ENCODE data around the gene HS2ST1. TPM values are rescaled to one million over a fixed set of nuclear protein-coding genes. Genes with fewer than 3 reads are reported as not detected.

HS2ST1 gene
- total and polyA plus RNA-seq, 2 experiments from 2014 or later: 6.7 to 17.1 TPM

DNA sequence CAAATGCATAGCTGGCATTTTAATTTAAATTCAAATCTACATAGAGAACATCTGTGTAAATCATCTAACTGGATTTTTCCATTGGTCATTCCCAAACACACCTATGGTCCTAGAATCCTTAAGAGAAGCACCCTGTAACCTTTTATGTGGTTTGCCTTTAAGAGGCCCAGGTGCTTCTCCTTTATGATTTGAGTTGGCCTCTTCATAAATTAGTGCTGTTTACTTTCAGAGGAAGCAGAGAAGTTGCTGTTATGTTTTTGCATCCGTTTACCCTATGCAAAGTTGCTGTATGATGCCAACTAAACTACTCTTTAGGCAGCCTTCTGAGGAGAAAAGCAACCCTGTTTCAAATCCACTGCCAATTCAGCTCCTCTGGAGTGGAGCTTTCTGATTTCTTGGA lies 193.8 kb downstream of the HS2ST1 start:
- Histone ChIP-seq H4K20me1 (replicated peaks; ENCODE audit: insufficient read depth) (no peaks in the 10 kb centered on the region), H3K9me2 (ENCODE audit: insufficient read depth) (no peaks in the 10 kb centered on the region), H3K4me2 (peak overlapping the region; percentile 27; the same call in 1 of the 2 replicates), H3K4me3 (no peak overlapping the region), H3K27ac (ENCODE audit: low read depth) (no peak overlapping the region), H2AFZ (no peak overlapping the region), H3K79me2 (replicated peaks; ENCODE audit: insufficient read depth) (no peaks in the 10 kb centered on the region), H3K4me1 (ENCODE audit: insufficient read depth) (peaks cover 24% of the 10 kb centered on the region), H3K36me3 (ENCODE audit: insufficient read depth) (no peaks in the 10 kb centered on the region), H3K27me3 (ENCODE audit: insufficient read depth) (no peaks in the 10 kb centered on the region), H3F3A (replicated peaks; ENCODE audit: low read depth) (no peaks in the 10 kb centered on the region)
- H3K4me3 Mint-ChIP-seq: no peak overlapping the region
- no peaks in the 10 kb centered on the region for H3K36me3 Mint-ChIP-seq (ENCODE audit: low read depth)
- no peak overlapping the region for H3K27ac Mint-ChIP-seq
- no peaks in the 10 kb centered on the region for H3K27me3 Mint-ChIP-seq (ENCODE audit: insufficient read depth, low read depth, poor library complexity)
- H3K9me3 Mint-ChIP-seq: no peaks in the 10 kb centered on the region
- TF ChIP-seq POLR2AphosphoS5 (IDR thresholded peaks at IDR 0.05; ENCODE audit: low read depth): no peak
- TF ChIP-seq JUNB (IDR thresholded peaks at IDR 0.05; ENCODE audit: unreplicated experiment): no peak
- TF ChIP-seq NANOG (IDR thresholded peaks at IDR 0.05; ENCODE audit: borderline replicate concordance): no peak
- TF ChIP-seq EZH2 (IDR thresholded peaks at IDR 0.05; ENCODE audit: low read depth, unreplicated experiment): no peak
- TF ChIP-seq, protein P1, sequence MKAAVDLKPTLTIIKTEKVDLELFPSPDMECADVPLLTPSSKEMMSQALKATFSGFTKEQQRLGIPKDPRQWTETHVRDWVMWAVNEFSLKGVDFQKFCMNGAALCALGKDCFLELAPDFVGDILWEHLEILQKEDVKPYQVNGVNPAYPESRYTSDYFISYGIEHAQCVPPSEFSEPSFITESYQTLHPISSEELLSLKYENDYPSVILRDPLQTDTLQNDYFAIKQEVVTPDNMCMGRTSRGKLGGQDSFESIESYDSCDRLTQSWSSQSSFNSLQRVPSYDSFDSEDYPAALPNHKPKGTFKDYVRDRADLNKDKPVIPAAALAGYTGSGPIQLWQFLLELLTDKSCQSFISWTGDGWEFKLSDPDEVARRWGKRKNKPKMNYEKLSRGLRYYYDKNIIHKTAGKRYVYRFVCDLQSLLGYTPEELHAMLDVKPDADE (IDR thresholded peaks at IDR 0.05): no peak
- TF ChIP-seq, protein P2, sequence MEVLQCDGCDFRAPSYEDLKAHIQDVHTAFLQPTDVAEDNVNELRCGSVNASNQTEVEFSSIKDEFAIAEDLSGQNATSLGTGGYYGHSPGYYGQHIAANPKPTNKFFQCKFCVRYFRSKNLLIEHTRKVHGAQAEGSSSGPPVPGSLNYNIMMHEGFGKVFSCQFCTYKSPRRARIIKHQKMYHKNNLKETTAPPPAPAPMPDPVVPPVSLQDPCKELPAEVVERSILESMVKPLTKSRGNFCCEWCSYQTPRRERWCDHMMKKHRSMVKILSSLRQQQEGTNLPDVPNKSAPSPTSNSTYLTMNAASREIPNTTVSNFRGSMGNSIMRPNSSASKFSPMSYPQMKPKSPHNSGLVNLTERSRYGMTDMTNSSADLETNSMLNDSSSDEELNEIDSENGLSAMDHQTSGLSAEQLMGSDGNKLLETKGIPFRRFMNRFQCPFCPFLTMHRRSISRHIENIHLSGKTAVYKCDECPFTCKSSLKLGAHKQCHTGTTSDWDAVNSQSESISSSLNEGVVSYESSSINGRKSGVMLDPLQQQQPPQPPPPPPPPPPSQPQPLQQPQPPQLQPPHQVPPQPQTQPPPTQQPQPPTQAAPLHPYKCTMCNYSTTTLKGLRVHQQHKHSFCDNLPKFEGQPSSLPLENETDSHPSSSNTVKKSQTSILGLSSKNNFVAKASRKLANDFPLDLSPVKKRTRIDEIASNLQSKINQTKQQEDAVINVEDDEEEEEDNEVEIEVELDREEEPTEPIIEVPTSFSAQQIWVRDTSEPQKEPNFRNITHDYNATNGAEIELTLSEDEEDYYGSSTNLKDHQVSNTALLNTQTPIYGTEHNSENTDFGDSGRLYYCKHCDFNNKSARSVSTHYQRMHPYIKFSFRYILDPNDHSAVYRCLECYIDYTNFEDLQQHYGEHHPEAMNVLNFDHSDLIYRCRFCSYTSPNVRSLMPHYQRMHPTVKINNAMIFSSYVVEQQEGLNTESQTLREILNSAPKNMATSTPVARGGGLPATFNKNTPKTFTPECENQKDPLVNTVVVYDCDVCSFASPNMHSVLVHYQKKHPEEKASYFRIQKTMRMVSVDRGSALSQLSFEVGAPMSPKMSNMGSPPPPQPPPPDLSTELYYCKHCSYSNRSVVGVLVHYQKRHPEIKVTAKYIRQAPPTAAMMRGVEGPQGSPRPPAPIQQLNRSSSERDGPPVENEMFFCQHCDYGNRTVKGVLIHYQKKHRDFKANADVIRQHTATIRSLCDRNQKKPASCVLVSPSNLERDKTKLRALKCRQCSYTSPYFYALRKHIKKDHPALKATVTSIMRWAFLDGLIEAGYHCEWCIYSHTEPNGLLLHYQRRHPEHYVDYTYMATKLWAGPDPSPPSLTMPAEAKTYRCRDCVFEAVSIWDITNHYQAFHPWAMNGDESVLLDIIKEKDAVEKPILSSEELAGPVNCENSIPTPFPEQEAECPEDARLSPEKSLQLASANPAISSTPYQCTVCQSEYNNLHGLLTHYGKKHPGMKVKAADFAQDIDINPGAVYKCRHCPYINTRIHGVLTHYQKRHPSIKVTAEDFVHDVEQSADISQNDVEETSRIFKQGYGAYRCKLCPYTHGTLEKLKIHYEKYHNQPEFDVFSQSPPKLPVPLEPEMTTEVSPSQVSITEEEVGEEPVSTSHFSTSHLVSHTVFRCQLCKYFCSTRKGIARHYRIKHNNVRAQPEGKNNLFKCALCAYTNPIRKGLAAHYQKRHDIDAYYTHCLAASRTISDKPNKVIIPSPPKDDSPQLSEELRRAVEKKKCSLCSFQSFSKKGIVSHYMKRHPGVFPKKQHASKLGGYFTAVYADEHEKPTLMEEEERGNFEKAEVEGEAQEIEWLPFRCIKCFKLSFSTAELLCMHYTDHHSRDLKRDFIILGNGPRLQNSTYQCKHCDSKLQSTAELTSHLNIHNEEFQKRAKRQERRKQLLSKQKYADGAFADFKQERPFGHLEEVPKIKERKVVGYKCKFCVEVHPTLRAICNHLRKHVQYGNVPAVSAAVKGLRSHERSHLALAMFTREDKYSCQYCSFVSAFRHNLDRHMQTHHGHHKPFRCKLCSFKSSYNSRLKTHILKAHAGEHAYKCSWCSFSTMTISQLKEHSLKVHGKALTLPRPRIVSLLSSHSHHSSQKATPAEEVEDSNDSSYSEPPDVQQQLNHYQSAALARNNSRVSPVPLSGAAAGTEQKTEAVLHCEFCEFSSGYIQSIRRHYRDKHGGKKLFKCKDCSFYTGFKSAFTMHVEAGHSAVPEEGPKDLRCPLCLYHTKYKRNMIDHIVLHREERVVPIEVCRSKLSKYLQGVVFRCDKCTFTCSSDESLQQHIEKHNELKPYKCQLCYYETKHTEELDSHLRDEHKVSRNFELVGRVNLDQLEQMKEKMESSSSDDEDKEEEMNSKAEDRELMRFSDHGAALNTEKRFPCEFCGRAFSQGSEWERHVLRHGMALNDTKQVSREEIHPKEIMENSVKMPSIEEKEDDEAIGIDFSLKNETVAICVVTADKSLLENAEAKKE (CRISPR knock-in tag; IDR thresholded peaks at IDR 0.05): no peak
- TF ChIP-seq, protein P3, sequence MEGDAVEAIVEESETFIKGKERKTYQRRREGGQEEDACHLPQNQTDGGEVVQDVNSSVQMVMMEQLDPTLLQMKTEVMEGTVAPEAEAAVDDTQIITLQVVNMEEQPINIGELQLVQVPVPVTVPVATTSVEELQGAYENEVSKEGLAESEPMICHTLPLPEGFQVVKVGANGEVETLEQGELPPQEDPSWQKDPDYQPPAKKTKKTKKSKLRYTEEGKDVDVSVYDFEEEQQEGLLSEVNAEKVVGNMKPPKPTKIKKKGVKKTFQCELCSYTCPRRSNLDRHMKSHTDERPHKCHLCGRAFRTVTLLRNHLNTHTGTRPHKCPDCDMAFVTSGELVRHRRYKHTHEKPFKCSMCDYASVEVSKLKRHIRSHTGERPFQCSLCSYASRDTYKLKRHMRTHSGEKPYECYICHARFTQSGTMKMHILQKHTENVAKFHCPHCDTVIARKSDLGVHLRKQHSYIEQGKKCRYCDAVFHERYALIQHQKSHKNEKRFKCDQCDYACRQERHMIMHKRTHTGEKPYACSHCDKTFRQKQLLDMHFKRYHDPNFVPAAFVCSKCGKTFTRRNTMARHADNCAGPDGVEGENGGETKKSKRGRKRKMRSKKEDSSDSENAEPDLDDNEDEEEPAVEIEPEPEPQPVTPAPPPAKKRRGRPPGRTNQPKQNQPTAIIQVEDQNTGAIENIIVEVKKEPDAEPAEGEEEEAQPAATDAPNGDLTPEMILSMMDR (conservative IDR thresholded peaks at IDR 0.05; ENCODE audit: low read depth in 2 of 2): no peak
- TF ChIP-seq ZNF114 (CRISPR knock-in tag; IDR thresholded peaks at IDR 0.05): no peak
- ATAC-seq (no peak), DNase-seq (ENCODE audit: low spot score) (no peak)
- H3K4me1 Mint-ChIP-seq: peaks cover 14% of the 10 kb centered on the region; the same call in 2 of the 3 replicates
